Activated CD8-positive, alpha-beta memory T cell treated with anti-CD3 and anti-CD28 coated beads for 4 hours (primary cell): ENCODE results near the gene FCRL1.

Experiments
- DNase-seq, 2 donors: peaks; one replicate each; pipeline ENCODE4 v3.0.0-alpha.2; 2020; ENCODE audit warnings: low read depth in 2 of 2

The FCRL1 gene

DNA sequence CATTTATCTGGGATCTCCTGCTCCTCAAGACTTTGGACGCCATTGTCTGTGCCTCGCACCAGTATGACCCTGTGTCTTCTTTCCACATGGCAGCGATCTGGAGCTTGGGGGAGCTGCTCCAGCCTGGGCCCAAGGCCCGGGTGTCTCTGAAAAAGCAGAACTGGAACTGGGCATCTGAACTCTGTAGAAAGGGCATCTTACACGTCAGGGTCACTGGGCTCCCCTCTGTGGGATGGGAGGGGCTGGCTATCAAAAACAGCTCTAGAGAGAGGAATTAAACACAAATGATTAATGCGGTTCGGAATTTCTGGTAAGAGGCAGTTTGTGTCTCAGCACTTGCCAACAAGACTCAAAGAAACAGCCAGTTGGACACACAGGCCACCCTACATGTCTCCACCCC lies 16.1 kb downstream of the FCRL1 start:
- no peak for DNase-seq

DNA sequence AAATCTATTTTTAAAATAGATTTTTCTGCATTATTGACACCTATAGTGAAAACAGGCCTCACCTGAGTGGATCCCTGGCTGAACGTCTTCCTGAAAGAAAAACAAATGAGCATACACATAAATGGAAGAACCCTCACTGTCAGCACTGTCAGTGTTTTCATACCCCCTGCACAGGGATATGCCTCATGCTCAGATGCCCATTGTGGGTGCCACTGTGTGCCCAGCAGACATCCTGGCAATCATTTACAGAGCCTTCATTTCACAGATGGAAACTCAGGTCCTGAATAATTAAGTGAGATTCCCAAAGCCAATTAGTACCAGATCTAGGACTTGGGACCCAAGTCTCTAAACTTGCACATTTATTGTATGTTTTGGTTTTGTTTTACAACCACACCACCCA lies 19.9 kb downstream of the FCRL1 start:
- DNase-seq: no peak

DNA sequence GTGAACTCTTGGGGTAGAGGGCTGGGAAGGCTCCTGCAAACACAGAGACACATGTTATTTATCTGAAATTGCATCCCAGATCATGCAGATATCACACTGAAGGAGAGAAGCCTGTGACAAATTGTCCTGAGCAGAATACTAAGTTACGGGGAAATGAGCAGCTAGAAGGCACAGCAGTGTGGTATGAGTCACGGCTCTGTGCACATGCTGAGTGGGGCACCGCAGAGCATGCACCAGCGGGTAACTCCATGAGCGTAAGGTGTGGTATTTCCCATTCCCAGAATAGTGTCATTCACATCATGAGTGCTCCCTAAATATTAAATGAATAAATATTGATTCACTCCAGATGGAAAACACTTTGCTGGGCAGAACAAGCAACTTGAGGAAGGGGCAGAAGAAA lies 21.7 kb downstream of the FCRL1 start:
- no peak for DNase-seq

DNA sequence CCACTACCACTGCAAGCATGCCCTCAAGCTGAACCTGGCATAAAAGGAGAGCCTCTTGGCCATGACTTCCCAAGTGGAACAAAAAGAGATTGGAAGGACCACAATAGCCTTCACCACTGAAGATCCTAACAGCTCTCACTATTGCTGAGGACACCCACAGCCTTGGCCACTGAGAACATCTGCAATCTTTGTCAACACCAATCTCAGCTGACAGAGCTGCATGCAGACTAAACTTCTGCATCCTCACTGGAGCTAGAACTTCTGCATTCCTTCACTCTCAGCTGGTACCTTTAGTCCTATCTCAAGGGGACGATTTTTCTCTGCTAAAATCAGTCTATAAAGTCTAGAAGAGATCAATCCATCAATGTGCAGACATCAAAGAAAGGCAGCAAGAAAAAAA lies 34.7 kb downstream of the FCRL1 start:
- DNase-seq: no peak

DNA sequence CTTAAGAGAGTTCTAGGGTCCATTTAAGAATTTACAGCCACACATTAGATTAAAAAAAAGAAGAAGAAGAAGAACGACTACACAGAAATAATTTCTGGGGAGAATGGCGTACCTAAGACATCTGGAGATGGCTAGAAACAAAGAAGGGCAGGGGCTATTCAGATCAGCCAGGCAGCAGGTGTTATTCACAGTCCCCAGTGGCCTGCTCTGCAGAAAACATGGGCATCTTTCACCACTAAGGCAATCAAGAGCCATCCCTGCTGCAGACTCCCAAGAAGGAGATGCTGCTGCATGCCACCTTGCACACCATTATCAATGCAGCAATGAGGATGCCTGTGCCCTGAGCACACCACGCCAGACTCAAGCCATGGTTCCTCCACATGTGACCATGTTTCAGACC lies 35.1 kb downstream of the FCRL1 start:
- no peak for DNase-seq

DNA sequence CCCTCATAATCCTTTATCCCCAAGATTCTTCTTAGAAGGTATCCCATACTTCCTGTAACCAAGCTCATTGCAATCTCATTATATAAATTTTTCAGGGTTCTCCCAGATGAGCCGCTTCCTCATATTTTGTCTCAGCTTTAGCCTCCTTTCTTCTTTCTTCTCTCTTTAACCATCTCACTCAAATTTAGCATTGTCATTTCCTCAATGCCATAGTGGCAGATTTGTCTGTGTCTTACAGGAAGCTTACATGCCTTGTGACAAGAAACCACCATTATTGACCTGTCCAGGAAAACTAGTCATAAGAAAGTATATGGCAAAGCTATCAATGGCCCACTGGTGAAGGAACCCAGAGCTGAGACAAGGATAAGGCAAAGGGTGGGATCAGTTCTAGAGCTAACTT lies 37.0 kb downstream of the FCRL1 start:
- DNase-seq: no peak

DNA sequence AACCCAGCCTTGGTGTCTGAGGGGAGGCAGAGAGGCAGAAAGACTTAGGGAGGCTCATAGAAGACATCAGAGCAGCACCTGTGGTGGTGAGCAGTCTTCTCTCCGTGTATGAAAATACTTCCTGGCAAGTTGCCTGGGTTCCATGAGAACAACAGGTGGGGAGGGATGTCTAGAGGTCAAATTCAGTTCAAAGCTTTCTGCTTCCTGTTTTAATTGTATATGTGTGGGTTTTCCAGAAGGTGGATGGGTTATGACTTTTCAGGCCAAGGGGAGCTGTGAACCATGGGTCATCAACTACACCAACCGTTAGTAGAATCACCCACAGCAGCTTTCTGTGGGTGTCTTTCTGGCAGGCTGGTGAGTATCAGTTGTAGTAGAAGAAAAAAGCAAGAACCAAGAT lies 38.9 kb downstream of the FCRL1 start:
- DNase-seq: no peak

DNA sequence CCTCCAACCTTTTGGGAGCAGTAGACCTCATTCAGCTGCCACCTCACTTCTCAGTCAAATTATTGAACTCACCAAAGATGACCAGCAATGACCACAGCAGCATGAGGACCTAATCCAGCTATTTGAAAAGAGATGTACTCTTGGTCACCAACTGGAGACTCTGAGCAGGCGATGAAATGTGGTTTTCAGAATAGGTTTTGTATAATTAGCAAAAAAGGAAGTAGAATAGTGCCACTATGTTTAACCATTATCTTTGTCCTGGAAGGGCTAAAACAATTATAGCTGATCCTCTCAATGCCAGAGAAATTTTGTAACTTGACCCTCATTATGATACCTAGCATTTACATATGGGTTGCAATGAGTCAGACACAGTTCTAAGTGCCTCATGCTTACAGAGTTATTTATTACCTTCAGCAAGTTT lies 42.9 kb downstream of the FCRL1 start, which contains the start of gene FCRL2:
TSS of gene FCRL2 (minus strand) at position 162 of the 421 bp plus-strand sequence. CDS start at position 103, 59 bp downstream.
- DNase-seq: no peak

DNA sequence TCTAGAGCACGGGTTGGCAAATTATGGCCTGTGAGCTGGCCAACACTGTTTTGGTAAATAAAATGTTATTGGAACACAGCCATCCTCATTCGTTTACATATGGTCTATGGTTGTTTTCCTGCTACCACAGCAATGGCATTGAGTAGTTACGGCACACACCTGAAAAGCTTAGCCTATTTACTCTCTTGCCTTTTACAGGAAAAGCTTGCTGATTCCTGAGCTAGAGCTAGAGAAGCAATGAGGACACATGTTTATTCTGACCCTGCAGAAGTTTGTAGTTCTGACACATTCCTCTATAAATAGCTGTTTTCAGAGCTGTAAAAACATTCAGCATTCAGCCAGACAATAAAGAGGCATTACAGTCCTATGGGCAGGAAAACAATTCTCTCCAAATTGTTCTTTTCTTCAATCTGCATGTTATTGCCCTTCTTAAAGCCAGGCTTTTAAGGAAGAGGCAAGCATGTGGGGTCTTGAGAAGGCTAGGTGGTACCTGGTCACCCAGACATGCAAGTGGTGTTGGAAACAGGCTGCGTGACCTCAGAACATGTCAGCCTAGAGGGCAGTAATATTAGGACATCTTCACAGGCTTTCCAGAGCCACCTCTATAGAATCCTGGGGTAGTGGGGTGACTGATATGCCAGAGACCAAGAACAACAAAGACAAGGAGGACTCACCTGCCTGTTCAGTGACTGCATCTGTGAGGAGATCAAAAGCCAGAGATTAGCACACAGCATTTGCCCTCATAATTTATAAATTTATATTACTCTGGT lies 44.6 kb downstream of the FCRL1 start:
- DNase-seq: no peak

DNA sequence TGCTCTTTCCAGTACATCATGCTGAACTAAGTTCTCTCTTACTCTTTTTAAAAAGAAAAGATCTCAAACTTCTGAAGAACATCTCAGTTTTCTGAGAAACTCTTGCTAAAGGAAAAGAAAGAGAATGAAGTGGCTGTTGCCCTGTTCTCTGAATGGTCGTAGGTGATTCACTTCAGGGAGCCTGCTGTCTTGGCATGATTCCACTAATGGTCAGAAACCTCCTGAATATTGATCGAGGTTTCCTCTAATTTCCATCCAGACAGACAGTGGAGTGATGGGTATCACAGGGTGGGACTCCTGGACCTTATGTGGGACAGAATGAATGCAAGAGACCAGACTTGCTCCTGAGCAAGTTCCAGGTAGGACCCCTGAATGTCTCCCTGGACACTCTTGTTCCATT lies 45.5 kb downstream of the FCRL1 start:
- DNase-seq: no peak

DNA sequence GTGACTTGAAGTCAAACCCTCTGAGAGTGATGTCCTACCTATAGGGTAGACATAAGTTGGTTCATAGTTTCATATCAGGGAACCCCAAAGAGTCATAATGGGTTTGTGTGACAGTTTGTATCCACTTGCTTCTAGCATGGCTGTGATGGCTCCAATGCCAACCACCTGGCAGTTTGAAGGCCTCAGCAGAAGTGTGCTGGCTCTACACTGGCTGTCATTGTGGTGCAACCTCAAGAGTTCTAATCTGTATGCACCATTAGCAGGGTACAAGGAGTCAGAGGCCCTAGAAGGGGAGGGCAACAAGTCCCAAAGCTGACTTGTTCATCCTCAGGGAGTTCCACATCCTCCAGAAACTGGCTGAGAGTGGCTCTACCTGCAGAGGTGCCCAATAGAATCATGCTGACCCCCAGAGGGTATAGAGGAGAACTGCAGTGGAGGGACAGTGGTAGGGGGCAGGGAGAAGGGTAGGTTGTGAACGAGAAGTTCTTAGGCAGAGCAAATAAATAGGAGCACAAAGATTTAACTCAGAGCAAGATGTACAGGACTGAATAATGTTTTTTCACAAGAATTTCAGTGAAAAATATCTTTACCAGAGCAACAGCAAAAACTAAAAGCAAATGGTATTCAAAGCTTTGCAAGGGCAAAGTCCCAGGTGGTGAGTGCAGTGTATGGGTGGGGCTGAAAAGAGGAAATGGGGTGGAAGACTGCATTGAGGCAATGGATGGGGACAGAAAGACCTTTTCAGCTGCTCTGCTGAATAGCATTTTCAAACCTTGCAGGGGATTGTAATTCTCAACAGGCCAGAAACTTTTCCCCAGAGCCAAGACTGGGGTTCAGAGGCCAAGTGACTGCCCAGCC lies 46.2 kb downstream of the FCRL1 start:
- no peak for DNase-seq

DNA sequence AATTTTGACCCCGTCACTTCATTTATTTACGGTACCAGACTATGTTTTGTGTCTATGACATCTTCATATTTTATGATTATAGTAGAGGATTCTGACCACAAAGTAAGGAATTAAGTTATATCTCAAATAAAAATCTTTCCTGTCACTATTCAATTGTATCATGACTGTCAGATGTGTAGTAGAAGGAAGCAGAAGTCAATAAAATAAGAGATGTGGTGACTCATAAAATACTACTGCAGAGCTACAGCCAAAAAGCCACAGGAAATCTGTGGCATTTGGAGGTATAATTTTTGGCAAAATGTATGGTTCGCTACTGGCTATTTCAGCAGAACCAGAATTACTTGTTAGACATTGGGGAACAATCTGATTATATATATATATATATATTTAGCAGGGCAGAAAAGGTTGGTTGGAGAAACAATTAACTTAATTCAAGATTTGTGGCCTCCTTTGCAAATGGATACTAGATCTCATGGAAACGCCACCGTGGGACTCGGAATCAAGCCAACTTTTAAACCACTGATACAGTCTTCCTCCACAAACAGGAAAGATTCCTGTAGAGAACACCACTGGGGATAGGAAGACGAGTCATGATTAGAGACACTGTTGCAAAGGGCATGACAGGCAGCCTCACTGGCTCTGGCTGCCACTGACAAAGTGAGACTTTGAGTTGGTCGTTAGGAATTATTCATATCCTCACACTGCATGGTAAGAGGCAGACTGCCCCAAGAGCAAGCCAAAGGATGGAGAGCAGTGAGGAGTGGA lies 48.1 kb downstream of the FCRL1 start:
- no peak for DNase-seq

DNA sequence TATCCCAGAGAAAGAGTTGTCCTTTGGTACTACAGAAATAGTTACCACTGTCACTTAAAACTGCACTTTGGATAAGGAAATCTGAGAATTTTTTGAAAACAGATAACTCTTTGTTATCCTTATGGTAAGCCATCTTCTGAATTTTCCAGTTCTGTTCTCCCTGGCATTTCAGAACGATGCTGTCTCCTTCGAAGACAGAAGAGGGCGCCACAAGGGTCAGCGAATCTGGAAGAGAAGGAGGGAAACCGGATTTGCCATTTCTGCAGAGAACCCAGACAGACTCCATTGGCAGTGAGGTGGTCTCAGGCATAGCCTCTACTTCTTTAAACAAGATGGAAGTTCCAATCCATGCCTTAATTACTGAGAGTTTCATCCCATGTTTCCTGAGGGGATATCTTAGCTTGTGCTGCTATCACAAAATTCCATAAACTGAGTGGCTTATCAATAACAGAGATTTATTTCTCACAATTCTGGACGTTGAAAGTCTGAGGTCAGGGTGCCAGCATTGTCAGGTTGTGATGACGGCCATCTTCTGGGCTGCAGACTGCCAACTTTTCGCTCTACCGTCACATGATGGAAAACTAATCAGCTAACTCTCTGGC lies 49.4 kb downstream of the FCRL1 start:
- DNase-seq: no peak

DNA sequence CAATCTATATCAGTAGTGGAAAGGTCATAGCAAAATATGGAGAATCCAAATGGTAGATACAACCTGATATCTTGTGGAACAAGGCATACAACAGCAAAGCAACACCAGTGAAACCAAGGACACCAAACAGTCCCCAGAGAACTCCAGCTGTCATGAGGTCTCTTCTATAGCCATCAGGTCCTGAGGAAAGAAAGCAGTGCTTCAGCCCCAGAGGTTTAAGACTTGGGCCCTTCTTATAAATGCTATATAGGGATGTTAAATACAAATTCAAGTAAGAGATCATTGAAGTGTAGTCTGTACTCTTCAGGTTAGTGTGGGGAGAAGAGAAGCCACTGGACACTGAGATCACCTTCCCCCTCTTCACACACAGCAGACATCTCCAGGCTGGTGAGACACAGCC lies 53.1 kb downstream of the FCRL1 start:
- no peak for DNase-seq

DNA sequence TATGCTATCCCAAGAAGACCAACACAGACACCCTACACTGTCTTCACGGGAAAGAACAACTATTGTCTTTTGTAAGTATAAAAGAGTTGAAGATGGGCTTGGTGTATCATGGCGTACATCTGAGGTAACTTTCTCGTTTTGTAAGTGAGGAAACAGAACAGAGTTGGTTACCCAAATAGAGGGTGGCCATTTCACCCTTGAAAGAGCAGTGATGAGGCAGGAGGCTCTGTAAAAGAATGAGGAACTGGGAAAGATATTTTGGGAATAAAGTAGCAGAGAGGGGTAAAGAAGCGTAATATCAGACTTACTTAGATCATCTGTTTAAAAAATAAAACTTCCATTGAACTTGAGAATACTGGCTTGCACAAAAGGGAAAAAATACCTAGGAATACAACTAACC lies 61.9 kb downstream of the FCRL1 start:
- DNase-seq: no peak

DNA sequence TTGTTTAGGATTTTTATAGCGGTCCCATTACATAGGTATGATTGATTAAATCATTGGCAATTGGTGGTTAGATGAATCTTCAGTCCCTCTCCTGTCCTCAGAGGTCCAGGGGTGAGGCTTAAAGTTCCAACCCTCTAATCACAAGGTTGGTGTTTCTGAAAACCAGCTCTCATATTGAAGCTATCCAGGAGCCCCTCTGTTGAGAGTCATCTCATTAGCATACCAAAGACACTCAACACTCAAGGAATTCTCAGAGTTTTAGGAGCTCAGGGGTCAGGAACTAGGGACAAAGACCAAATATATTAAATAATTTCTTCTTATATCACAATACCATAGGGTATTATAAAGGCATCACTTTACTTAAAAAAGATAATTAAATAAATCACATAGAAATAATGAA lies 66.3 kb downstream of the FCRL1 start:
- no peak for DNase-seq

DNA sequence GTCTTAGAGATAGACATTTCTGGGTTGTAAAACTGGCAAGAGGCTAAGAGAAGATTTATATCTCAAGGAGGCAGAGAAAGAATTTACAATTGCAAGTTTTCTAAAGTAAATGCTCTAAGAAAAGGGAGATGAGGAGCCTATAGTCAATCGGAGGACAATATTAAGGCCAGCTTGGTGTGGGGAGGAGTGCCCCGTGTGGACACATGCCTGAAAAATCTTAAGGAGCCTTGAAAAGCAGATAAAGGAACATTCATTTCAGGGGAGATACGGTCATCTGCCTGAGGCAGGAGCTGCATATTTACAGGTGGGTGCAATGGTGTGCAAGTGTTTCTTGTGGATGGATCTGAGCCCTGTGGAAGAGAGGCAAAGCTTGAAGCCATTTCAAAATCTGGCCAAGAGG lies 68.6 kb downstream of the FCRL1 start:
- DNase-seq: no peak

DNA sequence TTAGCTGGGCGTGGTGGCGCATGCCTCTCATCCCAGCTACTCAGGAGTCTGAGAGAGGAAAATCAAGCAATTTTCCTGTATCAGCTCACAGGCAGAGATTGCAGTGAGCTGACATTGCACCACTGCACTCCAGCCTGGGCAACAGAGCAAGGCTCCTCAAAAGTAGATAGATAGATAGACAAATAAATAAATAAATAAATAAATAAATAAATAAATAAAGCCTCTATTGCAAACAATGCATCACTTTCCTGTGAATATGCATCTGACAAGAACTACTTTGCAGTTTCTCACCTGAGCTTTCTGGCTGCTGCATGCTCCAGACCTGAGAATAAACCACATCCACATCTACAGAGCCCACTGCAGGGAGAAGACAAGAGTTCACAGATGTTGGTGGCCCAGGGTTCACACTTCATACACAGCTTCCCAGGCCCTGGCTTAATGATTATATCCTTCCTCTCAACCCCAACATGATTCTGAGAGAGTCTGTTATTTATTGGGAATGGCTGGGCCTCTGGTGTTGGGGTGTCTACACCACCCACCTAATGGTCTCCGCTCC lies 71.6 kb downstream of the FCRL1 start:
- no peak for DNase-seq
